Smooth muscle cell (in vitro differentiated cells): ENCODE measurements around the gene TMC7. TPM values are rescaled to one million over a fixed set of nuclear protein-coding genes. Genes with fewer than 3 reads are reported as not detected.

Experiments
- DNase-seq: peaks from one replicate; lab custom pipeline; 2025; ENCODE audit not compliant: unreplicated experiment; lab: John Stamatoyannopoulos, UW
- H2AFZ ChIP-seq: fragments of 200-600 bp; sonication (generic); 2 replicates; pipeline ENCODE4 v1.6.0; 2016; ENCODE audit warnings: antibody characterized with exemption, low read depth, mild to moderate bottlenecking
- H3F3A ChIP-seq: fragments of 200-600 bp; sonication (generic); 2 replicates; pipeline ENCODE4 v1.6.0; 2017; ENCODE audit warnings: antibody characterized with exemption, low read depth
- H3K27ac ChIP-seq: fragments of 200-600 bp; sonication (generic); 2 replicates; pipeline ENCODE4 v1.5.1; 2016; ENCODE audit warnings: low read depth, mild to moderate bottlenecking
- H3K27me3 ChIP-seq: fragments of 200-600 bp; sonication (generic); 2 replicates; pipeline ENCODE4 v1.6.1; 2016; ENCODE audit warnings: low read depth, mild to moderate bottlenecking
- H3K36me3 ChIP-seq: fragments of 200-600 bp; sonication (generic); 2 replicates; pipeline ENCODE4 v1.5.1; 2016; ENCODE audit warnings: low read depth
- H3K4me1 ChIP-seq: fragments of 200-600 bp; sonication (generic); 2 replicates; pipeline ENCODE4 v1.5.1; 2016; ENCODE audit warnings: low read depth
- H3K4me2 ChIP-seq: fragments of 200-600 bp; sonication (generic); 2 replicates; pipeline ENCODE4 v1.6.0; 2016; ENCODE audit warnings: mild to moderate bottlenecking
- H3K4me3 ChIP-seq: fragments of 200-600 bp; sonication (generic); 2 replicates; pipeline ENCODE4 v1.5.1; 2016; ENCODE audit warnings: mild to moderate bottlenecking
- H3K79me2 ChIP-seq: fragments of 200-600 bp; sonication (generic); 2 replicates; pipeline ENCODE4 v1.6.0; 2016; ENCODE audit warnings: low read depth, mild to moderate bottlenecking
- H3K9ac ChIP-seq: fragments of 200-600 bp; sonication (generic); 2 replicates; pipeline ENCODE4 v1.6.0; 2016; ENCODE audit warnings: low read depth
- H3K9me3 ChIP-seq: fragments of 200-600 bp; sonication (generic); replicated peaks from 2 replicates; pipeline ENCODE4 v1.5.1; 2016; ENCODE audit warnings: low read depth
- H4K20me1 ChIP-seq: fragments of 200-600 bp; sonication (generic); 2 replicates; pipeline ENCODE4 v1.6.0; 2016; ENCODE audit warnings: low read depth
- WGBS: methylation state at CpG from one replicate; pipeline ENCODE4 v1.1.7; 2016; ENCODE audit warnings: low lambda C conversion rate; 5-methylcytosine and 5-hydroxymethylcytosine counted together
- polyA plus RNA-seq: library from polyadenylated mRNA; unstranded; fragments of >200 nt; fragmentation: Nextera tagmentation; extraction: Ambion mirVana; gene quantifications from 2 replicates; pipeline ENCODE4 v1.2.1, GENCODE V29; 2016
- total RNA-seq: library from RNA; depleted of rRNA; stranded (reverse); fragments of >200 nt; gene quantifications from 2 replicates; pipeline ENCODE4 v1.2.3, GENCODE V29; 2014
- TF ChIP-seq, protein P1 (sequence below): fragments of 200-600 bp; sonication (generic); IDR thresholded peaks from 2 replicates; pipeline ENCODE4 v1.5.1; 2017; ENCODE audit warnings: borderline replicate concordance, mild to moderate bottlenecking, antibody characterized with exemption; ENCODE audit not compliant: insufficient read depth, poor library complexity, severe bottlenecking

Gene TMC7
- total and polyA plus RNA-seq, 2 experiments from 2014 or later: 0.54 to 1.7 TPM

DNA sequence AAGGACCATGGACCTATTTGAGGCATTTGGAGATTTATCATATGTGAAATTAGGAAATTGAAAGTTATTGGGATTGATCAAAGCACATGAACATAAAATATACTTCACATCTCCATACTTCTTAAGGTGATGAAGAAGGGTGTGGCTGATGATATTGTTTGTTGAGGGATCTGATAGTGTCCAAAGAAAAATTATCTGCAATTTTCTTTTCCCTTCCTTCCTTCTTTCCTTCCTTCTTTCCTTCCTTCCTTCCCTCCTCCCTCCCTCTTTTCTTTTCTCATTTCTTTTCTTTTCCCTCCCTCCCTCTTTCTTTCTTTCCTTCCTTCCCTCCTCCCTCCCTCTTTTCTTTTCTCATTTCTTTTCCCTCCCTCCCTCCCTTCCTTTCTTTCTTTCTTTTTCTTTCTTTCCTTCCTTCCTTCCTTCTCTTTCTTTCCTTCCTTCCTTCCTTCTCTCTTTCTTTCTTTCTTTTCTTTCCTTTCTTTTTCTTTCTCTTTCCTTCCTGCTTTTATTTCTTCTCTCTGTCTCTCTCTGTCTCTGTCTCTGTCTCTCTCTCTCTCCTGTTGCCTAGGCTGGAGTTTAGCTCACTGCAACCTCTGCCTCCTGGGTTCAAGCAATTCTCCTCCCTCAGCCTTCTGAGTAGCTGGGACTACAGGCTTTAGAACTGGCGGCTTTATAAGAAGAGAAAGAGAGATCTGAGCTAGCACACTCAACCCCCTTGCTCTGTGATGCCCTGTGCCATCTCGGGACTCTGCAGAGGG, 109.1 kb downstream of the TMC7 start:
- peaks cover 3% of the 10 kb centered on the region for H3F3A ChIP-seq
- no peaks in the 10 kb centered on the region for H3K9me3 ChIP-seq
- H3K9ac ChIP-seq: no peak overlapping the region
- no peak overlapping the region for H3K4me2 ChIP-seq
- H3K4me1 ChIP-seq: no peaks in the 10 kb centered on the region
- H3K79me2 ChIP-seq: no peaks in the 10 kb centered on the region
- no peaks in the 10 kb centered on the region for H3K27me3 ChIP-seq
- H3K4me3 ChIP-seq: no peak overlapping the region
- WGBS: 85% methylated on average over 2 of the region's 2 CpGs
- peak overlapping the region; percentile 52 for H3K27ac ChIP-seq
- TF ChIP-seq, protein P1, sequence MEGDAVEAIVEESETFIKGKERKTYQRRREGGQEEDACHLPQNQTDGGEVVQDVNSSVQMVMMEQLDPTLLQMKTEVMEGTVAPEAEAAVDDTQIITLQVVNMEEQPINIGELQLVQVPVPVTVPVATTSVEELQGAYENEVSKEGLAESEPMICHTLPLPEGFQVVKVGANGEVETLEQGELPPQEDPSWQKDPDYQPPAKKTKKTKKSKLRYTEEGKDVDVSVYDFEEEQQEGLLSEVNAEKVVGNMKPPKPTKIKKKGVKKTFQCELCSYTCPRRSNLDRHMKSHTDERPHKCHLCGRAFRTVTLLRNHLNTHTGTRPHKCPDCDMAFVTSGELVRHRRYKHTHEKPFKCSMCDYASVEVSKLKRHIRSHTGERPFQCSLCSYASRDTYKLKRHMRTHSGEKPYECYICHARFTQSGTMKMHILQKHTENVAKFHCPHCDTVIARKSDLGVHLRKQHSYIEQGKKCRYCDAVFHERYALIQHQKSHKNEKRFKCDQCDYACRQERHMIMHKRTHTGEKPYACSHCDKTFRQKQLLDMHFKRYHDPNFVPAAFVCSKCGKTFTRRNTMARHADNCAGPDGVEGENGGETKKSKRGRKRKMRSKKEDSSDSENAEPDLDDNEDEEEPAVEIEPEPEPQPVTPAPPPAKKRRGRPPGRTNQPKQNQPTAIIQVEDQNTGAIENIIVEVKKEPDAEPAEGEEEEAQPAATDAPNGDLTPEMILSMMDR: no peak
- no peak for DNase-seq
- H4K20me1 ChIP-seq: no peaks in the 10 kb centered on the region
- H2AFZ ChIP-seq: no peak overlapping the region
- H3K36me3 ChIP-seq: no peaks in the 10 kb centered on the region

DNA sequence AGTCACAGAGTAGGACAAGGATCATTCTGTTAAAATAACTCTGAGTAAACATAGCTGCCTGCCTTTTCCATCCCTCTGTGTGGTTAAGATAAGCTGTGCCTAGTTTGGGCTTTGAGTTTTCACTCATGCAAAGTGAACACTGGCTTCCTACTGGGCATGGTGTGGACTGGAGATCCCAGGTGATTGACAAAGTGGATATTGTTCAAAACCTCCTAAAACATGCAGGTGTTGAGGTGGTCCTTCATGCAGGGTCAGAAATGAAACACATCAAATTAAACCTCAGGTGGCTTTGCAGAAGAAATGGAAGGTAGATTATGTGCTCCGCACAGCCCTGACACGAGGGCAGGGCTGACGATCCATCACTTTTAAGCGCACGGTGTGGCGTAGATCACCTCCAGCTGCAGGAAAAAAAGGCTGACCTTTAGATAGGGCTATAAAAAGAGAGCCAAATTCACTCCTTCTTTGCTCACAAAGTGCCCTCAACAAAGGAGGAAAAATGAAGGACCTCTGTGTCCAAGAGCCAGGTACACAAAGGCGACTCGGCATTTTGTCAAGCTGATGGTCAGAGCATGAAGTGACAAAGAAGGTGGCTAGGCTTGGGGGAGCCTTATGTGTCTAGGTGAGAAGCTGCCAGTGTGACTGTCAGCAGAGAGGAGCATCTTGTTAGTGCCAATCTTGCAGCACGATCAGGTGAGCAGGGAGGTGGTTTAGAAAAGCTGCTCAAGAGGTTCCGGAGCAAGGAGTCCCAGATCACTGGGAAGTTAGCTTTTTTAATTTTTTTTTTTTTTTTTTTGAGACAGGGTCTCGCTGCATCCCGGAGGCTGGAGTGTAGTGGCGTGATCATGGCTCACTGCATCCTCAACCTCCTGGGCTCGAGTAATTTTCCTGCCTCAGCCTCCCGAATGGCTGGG, 110.2 kb downstream of the TMC7 start:
- H3F3A ChIP-seq: peaks cover 3% of the 10 kb centered on the region
- H3K27me3 ChIP-seq: no peaks in the 10 kb centered on the region
- H3K9me3 ChIP-seq: no peaks in the 10 kb centered on the region
- WGBS: 87% methylated on average over 15 of the region's 15 CpGs
- H3K4me1 ChIP-seq: no peaks in the 10 kb centered on the region
- TF ChIP-seq, protein P1: no peak
- no peak overlapping the region for H3K9ac ChIP-seq
- H4K20me1 ChIP-seq: no peaks in the 10 kb centered on the region
- H3K4me3 ChIP-seq: no peak overlapping the region
- H3K79me2 ChIP-seq: no peaks in the 10 kb centered on the region
- H2AFZ ChIP-seq: no peak overlapping the region
- DNase-seq: no peak
- no peak overlapping the region for H3K4me2 ChIP-seq
- H3K27ac ChIP-seq: no peak overlapping the region
- no peaks in the 10 kb centered on the region for H3K36me3 ChIP-seq

DNA sequence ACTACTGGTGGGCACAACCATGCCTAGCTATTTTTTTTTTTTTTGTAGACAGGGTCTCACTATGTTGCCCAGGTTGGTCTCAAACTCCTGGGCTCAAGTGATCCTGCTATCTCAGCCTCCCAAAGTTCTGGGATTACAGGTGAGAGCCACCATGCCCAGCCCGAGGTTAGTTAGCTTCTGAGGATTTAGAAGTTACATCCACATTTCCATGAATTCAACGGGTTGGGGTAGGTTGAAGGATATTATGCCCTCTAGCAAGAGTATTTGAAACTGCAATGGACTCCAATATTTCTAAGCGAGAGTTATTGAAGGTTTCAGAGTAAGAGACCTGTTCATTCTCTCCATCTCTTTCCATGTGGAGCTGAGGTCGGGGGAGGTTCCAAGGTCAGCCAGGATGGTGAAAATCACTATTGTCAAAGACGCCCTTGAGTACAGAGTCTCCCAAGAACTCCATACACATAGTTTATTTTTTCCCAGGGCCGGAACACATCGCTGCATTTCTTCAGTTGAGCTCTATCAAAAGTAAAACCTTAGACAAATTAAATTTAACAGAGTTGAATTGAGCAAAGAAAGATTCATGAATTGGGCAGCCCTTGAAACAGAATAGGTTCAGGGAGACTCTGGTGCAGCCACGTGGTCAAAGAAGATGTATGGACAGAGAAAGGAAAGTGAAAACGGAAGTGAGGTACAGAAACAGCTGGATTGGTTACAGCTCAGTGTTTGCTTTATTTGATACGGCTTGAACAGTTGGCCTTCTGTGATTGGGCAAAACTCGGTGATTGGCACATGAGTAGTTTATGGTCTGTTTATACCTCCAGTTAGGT, 111.0 kb downstream of the TMC7 start:
- no peak overlapping the region for H3K4me3 ChIP-seq
- H3K27ac ChIP-seq: no peak overlapping the region
- no peak for DNase-seq
- WGBS: 92% methylated on average over 11 of the region's 11 CpGs
- H3K9ac ChIP-seq: no peak overlapping the region
- TF ChIP-seq, protein P1: no peak
- H4K20me1 ChIP-seq: no peaks in the 10 kb centered on the region
- H3K4me1 ChIP-seq: no peaks in the 10 kb centered on the region
- no peaks in the 10 kb centered on the region for H3K36me3 ChIP-seq
- no peak overlapping the region for H3K4me2 ChIP-seq
- H3K9me3 ChIP-seq: no peaks in the 10 kb centered on the region
- H2AFZ ChIP-seq: no peak overlapping the region
- H3F3A ChIP-seq: peaks cover 3% of the 10 kb centered on the region
- no peaks in the 10 kb centered on the region for H3K27me3 ChIP-seq
- no peaks in the 10 kb centered on the region for H3K79me2 ChIP-seq
